Measurements from ENCODE around the gene POC5.
"Not testable (repeated sequence)": the region's sequence is repeated elsewhere in the genome, so short reads cannot be mapped to it uniquely, and the experiment has no call there.

The POC5 gene

DNA sequence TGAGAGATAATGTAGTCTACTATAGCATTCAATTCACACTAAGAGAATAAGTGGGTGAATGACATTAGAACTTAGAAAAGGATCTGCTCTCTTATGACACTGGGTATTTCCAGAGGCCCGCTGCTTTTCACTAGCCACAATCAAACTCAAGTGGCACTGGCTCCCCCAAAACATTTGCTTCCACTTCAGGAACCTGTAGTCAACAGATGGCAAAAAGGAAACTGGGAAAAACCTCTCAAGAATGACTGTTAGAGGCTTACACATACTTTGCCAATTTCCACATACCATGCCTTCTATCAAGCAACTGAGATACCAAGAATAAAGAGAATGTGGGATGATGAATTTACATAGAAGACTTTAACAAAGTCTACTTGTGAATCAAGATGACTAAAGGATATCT is 11.2 kb downstream of the POC5 start:
- DNase-seq (ENCODE audit: low spot score): no peak

DNA sequence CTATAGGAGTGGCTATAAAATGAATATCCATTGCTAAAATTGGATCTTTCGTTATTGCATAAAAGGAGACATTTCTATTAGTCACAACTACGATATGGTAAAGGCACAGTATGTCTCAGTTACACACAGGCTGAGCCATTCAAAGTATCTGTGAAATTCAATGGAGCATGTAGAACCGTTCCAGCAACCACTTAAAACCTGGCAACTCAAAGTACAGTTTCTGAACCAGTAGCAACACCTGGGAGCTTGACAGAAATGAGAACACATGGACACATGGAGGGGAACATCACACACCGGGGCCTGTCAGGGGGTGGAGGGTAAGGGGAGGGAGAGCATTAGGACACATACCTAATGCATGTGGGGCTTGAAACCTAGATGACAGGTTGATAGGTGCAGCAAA is 15.4 kb downstream of the POC5 start:
- no peak for DNase-seq (ENCODE audit: low spot score)

DNA sequence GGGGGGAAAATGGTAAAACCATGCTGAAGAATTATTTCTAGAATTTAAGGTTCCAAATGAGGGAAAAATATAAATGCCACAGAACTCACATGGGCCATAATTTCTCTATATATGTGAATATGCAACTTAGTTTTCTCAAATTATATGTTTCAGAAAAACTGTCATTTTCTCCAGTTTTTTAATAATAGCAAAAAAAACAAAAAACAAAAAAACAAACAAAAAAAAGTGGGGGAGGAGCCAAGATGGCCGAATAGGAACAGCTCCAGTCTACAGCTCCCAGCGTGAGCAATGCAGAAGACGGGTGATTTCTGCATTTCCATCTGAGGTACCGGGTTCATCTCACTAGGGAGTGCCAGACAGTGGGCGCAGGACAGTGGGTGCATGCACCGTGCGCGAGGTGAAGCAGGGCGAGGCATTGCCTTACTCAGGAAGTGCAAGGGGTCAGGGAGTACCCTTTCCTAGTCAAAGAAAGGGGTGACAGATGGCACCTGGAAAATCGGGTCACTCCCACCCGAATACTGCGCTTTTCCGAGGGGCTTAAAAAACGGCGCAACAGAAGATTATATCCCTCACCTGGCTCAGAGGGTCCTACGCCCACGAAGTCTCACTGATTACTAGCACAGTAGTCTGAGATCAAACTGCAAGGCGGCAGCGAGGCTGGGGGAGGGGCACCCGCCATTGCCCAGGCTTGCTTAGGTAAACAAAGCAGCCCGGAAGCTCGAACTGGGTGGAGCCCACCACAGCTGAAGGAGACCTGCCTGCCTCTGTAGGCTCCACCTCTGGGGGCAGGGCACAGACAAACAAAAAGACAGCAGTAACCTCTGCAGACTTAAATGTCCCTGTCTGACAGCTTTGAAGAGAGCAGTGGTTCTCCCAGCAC is 21.5 kb downstream of the POC5 start:
- DNase-seq (ENCODE audit: low spot score): not testable (repeated sequence)

DNA sequence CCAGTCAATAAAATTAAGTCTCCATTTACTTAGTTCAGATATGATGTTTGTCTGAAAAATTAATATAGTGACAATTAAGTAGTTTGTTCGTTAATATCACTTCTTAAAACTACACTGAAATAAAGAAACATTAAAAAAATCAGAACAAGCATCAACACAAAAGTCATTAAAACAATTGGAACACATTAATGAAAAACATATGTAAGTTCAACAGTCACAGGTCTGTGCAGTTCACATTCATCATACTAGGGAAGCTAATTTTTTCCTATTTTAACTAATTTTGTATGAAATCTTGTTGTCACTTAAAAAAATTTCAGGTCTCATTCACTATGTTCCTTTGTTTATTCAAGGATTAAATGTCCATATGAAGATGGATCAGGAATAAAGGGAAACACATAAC is 22.5 kb downstream of the POC5 start:
- no peak for DNase-seq (ENCODE audit: low spot score)

DNA sequence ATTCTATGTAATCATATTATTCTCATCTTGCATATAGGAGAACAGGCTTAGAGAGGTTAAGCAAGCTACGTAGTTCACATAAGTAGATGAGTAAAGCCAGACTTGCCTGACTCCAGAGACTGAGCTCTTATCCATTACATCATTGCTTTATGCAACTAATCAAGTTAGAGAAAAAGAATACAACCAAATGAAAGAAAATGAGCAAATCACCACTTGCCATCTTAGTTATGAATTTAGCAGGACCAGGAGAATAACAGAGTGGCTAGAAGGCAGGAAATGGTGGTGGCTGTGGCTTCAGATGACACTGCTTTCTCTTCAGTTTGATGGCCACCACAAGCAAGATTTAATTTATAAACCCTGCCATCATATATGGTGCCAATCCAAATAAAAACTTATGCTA is 26.6 kb downstream of the POC5 start:
- DNase-seq (ENCODE audit: low spot score): no peak

DNA sequence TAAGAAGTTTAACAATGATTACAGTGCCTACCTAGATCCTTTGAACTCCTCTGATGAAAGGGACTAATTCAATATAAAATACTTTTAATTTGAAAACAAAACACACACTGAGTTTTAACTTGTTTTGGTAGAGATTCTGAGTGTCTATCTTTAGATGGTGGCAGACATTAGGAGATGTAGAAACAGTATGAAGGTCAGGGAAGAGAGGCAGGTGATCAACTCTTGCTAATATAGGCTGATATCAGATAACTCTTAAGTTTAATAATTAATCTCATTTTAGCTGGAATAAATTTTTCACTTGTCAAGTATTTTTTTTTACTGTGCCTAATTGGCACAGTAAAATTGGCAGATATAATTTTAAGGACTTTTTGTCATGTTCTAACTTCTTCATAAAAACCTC is 30.8 kb downstream of the POC5 start:
- no peak for DNase-seq (ENCODE audit: low spot score)

DNA sequence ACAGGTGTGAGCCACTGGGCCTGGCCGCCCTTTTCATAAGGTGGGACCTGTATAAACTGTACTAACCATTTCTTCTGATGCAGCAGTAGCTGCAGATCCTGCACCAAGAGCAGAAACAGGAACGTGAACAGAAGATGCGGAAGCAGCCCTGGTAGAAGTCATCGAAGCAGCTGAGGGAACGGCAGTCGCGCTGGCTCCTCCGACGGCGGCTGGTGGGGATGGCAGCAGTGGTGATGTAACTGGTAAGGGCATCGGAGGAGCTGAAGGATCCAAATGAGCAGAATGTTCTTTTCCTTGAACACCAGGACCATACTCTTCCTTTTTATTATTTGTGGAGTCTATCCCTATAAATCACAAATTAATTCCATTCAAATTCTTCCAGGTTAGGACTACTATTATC is 32.1 kb downstream of the POC5 start:
- DNase-seq (ENCODE audit: low spot score): no peak

DNA sequence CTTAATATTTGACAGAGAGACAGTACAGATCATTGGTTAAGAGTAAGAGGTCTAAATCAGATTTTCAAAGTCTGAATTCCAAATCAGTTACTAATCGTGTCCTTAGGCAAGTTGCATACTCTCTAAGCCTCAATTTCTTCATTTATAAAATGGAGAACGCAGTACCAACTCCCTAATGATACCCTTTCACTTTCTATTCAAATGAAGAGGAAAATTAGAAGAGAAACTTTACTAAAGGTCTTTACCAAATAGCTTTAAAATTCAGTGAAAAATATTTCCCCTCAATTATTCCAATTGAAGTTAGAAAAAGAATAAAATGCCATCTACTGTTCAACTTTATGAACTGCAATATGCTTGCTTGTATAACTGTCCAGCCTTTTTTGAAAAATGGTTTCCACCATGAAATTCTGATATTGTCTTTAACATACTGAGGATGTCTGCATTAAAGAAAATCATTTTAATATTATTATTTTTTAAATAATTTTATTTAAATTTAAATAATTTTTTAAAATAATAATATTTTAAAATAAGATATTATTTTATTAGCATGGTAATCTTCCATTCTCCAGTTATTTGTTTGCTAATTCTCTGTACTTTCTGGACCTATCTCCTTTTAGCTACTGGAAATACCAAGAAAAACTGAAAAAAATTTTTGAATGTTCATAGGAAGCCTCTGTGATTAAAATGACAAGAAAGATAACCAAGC is 36.0 kb downstream of the POC5 start:
- peak; percentile 21 for DNase-seq (ENCODE audit: low spot score)

DNA sequence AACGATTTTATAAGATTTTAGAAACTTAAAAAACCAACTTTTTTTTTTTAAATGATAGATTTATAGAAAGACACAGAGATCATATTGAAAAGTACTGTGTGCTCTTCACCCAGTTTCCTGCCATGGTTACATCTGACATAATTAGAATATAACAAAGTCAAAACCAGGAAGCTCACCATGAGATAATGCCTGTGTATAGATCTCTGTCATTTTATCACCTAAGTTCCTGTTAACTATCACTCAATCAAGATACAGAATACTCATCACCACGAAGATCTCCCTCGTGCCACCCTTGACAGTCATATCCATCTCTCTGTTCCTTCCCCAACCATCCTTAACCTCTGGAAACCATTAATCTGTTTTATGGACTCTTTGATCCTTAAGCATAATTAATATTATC is 39.1 kb downstream of the POC5 start:
- DNase-seq (ENCODE audit: low spot score): no peak

DNA sequence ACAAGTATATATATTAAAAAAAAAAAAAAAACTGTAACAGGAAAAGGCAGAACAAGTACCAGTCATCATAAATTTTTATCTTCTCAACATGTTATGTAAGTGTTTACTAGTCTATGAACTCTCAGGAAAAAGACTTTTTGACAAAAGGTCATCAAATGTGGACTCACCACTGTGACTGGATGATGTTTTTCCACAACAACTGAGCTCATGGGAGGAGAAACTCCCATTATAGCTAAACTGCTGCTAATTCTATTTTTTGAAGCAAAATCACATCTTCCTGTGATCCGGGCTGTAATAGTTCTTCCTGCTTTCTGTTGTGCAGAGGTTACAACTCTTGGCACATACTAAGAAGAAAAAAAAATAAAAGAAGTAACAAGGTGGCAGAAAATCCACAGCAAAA is 39.6 kb downstream of the POC5 start:
- no peak for DNase-seq (ENCODE audit: low spot score)

DNA sequence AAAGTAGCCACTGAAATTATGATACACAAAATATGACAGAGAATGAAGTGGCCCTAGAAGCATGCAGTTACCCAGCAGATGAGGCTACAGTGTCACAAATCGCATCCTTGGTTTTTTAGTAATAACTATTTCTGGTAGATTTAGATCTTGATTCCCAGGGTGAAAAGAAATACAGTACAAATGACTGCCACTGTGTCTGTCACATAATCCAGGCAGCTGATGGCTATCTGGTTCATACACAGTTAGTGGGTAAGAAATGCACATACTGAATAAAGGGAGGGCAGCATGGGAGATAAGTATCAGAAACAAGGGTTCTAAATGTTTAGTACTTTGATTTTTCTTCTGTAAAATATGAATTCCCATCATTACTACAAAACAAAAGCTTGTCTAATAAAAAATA is 41.5 kb downstream of the POC5 start:
- DNase-seq (ENCODE audit: low spot score): no peak

DNA sequence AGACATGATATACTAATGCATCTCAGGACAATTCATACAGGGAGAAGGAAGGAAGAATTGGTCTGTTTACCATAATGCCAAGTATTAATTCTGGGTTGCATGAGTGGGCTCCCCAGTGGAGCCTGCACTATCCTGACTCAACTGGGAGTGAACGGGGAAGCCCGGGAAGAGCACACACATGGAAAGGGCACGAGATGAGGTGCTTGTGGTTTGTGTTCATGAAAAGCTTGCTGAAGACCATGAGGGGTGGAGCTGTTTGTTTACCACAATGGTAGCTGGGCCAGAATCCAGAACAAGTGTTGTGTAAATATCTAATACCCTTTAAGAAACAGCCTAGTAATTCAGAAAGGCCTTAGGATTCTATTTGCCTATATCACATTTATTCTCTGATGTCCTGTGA is 44.6 kb downstream of the POC5 start:
- no peak for DNase-seq (ENCODE audit: low spot score)

DNA sequence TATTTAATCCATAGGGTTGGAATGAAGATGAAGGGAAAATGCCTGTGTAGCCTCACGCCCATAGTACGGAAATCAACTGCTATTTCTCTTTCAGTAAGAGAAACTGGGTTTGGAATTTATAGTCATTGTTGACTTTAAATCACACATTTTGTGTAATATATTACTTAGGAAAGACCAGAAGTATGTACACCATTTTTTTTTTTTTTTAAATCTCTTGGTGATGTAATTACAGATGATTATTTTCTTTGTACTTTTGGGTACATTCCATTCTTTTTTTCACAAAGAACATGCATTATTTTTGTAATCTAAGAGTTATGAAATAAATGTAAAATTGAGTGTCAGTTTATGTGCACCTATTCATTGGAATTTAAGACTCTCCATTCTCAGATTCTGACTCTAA is 45.7 kb downstream of the POC5 start:
- DNase-seq (ENCODE audit: low spot score): no peak

DNA sequence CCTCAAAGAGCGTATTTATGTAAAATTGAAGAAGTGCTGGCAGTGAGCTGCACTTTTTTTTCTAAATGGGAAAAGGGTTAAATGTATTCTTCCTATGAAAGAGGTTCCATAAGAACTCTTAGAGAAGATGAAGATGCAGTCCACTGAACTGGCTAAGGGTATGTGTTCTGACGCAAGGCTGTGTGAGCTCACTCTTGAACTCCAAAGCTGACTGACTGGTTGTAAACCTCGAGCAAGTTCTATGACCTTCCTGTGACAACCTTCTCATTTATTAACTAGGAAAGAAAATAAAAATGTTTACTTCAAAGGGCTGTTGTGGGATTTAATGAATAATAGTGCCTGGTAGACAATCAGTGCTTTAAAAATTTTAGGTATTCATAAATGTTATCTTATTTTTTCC is 46.7 kb downstream of the POC5 start:
- no peak for DNase-seq (ENCODE audit: low spot score)

DNA sequence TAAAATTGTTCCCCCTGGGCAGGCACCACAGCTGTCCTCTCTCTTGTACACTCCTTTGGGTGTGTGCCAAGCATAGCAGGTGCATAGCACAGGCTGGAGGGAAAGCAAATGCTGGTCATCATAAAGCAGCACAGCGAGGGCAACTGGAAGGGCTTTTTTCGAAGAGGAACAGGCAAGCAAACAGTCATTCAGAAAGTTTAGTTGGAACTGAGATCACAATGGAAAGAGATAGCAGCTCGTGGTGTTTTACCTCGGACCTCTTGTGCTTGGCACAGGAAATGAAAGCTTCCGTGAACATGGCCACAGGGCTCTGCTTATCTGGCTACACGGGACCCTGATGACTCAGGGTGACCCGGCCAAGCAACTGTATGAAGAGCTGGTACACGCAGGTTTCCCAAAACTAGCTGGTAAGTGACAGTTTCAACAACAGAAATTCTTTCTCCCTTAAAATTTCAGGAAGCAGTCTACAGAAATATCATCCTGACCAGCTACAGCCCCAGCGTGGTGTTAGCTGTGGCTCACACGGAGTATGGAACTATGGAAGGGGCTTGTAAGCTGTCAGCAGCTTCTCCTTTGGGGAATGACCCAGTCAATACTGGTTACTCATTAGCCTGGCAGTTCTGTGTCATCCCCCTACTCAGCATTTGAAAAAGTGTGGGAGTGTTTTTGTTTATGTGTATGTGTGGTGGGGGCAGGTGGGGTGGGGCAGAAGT is 48.1 kb downstream of the POC5 start:
- DNase-seq (ENCODE audit: low spot score): peak; percentile 20

DNA sequence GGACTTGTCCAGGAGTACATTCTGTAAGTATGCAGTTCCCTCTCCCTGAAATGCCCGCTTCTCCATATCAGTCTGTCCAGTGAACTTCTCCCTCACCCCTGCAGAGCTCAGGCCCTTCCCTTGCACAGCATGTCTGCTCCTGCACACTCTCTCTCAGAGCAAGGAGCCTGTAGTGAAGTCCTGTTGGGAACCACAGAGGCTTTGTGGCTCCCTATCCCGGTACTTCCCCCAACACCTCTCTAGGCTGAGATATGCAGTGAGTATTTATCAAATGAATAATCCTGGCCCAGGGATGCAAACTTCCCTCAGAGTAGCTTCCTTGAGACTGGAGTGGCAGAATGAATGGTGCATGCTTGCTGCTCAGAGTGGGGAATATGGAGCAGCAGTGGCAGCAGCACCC is 48.8 kb downstream of the POC5 start:
- no peak for DNase-seq (ENCODE audit: low spot score)

DNA sequence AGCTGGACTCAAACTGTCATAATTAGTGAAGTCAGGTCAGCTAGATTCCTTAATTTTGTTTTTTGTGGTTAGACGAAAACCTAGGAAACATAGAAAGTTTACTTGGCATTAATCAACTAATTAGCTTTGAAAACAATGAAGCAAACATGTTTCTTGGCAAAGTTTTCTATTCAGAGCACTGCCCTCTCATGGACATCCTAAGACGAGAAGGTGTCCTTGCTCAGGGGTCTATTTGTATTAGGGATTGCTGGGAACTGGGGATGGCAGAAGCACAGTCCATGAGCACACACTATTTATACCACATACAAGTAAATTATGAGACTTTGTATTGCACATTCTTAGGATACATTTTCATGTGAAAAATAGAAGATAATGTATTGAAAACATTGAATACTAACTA is 49.7 kb downstream of the POC5 start:
- no peak for DNase-seq (ENCODE audit: low spot score)

DNA sequence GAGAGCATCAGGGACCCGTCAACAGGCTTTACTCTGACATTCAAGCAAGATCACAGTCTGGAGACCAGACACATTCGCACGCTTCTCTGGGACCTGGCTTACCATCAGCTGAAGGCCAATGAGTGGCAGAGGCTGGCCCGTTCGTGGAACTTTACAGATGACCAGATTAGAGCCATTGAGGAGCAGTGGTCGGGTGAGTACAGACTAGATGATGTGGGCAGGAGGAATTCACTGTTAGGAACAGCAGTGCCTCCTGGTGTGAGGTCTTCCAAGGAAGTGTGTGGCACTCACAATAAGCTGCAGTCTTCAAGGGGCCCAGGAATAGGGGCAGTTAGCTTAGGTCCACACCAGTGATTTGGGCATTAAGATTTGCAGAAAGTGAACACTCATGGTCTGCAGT is 50.4 kb downstream of the POC5 start:
- DNase-seq (ENCODE audit: low spot score): no peak

DNA sequence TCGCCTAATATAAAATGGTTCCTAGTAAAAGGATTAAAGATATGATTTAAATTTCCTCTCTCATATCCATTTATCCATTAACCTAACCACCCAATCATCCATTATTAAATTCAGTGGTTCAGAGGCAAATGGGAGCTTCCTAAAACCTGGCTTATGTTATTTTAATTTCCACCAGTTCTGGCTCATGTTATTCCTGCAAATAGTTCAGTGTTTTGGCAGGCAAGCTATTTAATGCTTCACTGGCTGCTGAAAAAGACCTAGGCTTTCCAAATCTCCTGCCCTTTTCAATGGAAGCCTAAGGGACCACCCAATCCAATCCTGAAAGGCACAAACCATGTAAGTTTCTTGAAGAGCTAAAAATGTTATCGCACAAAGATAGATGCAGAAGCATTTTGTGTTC is 52.3 kb downstream of the POC5 start:
- no peak for DNase-seq (ENCODE audit: low spot score)

DNA sequence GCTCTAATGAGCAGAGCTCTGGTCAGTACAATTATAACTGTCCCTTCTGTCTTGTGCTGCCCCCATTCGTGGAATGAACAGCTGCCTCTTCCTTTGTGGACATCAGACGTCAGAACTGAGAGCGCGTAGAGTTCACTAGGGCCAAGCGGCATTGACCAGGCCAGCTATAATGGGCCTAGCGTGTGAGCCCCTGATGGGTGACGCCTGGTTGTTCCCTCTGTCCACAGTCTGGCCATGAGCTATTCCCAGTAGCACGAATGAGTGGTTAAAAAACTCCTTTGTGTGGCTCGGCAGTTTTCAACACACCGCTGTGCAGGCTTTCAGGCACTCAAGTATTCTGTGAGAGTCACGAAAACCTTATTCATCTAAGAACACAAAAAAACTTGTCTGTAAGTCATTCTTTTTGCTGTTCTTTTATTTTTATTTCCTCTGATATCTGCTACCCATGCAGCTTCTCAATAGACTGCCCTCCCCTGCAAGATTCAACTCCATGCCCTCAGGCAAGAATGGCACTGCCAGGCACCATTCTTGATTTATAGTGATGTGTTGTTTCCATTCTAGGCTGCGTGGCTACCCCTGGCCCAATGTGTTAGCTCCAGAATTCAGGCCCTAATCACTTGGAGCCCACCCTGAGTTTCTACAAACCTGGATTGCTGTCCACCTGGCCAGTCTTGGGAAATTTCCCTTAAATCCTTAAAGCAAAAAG is 53.5 kb downstream of the POC5 start:
- DNase-seq (ENCODE audit: low spot score): no peak

DNA sequence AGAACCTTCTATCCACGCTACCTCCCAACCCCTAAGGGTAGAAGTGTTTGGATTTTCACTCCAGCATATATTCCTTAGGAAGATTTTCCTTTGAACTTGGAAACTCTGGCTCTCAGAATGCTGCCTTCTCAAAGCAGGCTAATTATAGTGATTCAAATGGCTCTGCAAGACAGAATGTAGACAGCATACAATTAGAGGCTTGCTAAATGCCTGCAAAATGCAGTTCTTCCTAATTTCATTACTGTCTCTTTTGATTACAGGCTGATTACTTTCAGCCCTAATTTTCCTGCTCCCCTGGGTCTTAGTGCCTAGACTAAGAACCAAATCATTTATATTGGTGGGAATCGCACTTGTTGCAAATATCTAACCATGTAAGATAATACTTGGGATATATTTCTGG is 55.2 kb downstream of the POC5 start:
- no peak for DNase-seq (ENCODE audit: low spot score)

DNA sequence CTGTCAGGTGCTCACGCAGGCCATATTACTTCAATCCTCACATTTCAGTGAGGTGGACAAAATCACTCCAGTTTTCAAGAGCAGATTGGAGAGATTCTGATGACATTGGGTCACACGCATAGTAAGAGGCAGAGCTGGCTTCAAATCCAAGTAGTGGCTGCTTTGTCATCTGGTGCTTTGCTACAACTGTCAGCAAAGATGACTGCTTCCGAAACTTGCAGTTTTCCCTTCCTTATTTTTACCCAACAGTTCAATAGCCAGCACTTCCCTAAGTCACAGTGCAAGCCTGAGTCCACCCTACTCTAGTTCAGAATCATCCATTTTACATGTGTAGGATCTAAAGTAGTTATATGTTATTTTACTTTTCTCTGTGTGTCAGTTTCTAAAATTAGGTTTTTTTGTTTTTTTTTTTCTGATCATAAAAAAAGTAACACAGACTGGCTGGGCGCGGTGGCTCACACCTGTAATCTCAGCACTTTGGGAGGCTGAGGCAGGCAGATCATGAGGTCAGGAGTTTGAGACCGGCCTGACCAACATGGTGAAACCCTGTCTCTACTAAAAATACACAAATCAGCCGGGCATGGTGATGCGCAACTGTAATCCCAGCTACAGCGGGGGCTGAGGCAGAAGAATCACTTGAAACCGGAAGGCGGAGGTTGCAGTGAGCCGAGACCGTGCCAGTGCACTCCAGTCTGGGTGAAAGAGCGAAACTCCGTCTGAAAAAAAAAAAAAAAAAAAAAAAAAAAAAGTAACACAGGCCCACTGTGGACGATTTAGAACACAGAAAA is 56.4 kb downstream of the POC5 start:
- DNase-seq (ENCODE audit: low spot score): no peak

Data from germinal center (tissue), 1 donor.